ENCODE data around the gene LCN2. TPM values are rescaled to one million over a fixed set of nuclear protein-coding genes. Genes with fewer than 3 reads are reported as not detected.

Gene LCN2
- total and polyA plus RNA-seq, 9 of the 15 experiments (the other 6 are each of a cell fraction or from before 2014, with no cell fraction given): 0.10 to 1.2 (median 0.44) TPM; not detected in 1

DNA sequence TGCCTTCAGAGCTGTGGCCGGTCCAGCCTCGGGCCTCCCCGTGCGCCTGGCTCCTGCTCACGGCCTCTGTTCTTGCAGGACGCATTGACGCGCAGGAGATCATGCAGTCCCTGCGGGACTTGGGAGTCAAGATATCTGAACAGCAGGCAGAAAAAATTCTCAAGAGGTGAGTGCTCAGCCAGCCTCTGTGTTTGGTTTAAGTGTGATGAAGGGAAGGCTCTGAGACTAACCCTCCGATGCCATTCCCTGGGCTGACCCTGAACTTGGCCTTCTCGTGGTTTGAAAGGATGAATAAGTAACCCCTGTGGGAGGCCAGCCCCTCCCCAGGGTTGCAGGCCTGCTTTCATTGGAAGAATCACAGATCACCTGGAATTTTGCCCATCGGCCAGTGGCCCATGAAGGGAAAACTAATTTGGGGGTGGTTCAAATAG is 48.0 kb upstream of the LCN2 start:
- no TSS peak for BruUV-seq (replicated peaks)
- intact Hi-C loops (cut with micrococcal nuclease): no loop called here
- Histone ChIP-seq H3K27me3 (ENCODE audit: control insufficient read depth in 2 of 2, insufficient read depth in 2 of 2, low read length in 2 of 2) (no peaks in the 10 kb centered on the region), H3K79me2 (ENCODE audit: control insufficient read depth, insufficient read depth, low read length) (peaks cover 59% of the 10 kb centered on the region), H3K36me3 (ENCODE audit: control insufficient read depth, insufficient read depth, low read length) (peaks cover 91% of the 10 kb centered on the region), H3K4me2 (ENCODE audit: insufficient read depth, low read length) (no peak overlapping the region), H3K4me1 (replicated peaks in 1 of 2; ENCODE audit: control insufficient read depth in 2 of 2, insufficient read depth in 2 of 2, low read length in 2 of 2) (peaks cover 46 to 69% of the 10 kb centered on the region in 2 experiments), H4K20me1 (replicated peaks; ENCODE audit: control insufficient read depth, insufficient read depth, low read length) (0 out of 2 replicates have a peak, but pooled peaks cover 10% of the 10 kb centered on the region), H3K4me3 (no peak overlapping the region), H3K27ac (ENCODE audit: extremely low read depth, low read depth, low read length) (no peak overlapping the region), H3K9me1 (ENCODE audit: control insufficient read depth, insufficient read depth, low read length) (no peaks in the 10 kb centered on the region), H3K9me3 (replicated peaks; ENCODE audit: control insufficient read depth, insufficient read depth, low read depth, low read length) (no peaks in the 10 kb centered on the region), H3K9ac (ENCODE audit: insufficient read depth in 1 of 2, low read depth in 2 of 2, low read length in 2 of 2) (no peak overlapping the region), H2AFZ (ENCODE audit: low read depth, low read length) (no peak overlapping the region)
- WGBS (ENCODE audit: insufficient coverage, low coverage, missing lambda C conversion rate): 79% methylated on average over 12 of the region's 12 CpGs
- FAIRE-seq: no peak
- ATAC-seq: no peak
- CTCF ChIA-PET (ENCODE audit: low intra/inter-chr PET ratio): no interaction called here
- DNase-seq (ENCODE audit: extremely low read depth in 1 of 4, low spot score in 3 of 4): no peak
- POLR2A ChIA-PET: interaction anchor here (0.6 to 1.1 kb wide), 3 partner anchors 9 to 138 kb away, joined by 3 to 4 read pairs (median 3); no protein-coding TSS in a partner anchor
- in situ Hi-C loops (cut with MboI): no loop called here
- TF ChIP-seq, protein P1, sequence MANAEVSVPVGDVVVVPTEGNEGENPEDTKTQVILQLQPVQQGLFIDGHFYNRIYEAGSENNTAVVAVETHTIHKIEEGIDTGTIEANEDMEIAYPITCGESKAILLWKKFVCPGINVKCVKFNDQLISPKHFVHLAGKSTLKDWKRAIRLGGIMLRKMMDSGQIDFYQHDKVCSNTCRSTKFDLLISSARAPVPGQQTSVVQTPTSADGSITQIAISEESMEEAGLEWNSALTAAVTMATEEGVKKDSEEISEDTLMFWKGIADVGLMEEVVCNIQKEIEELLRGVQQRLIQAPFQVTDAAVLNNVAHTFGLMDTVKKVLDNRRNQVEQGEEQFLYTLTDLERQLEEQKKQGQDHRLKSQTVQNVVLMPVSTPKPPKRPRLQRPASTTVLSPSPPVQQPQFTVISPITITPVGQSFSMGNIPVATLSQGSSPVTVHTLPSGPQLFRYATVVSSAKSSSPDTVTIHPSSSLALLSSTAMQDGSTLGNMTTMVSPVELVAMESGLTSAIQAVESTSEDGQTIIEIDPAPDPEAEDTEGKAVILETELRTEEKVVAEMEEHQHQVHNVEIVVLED (CRISPR knock-in tag; IDR thresholded peaks at IDR 0.05): no peak
- TF ChIP-seq POLR3A (IDR thresholded peaks at IDR 0.05; ENCODE audit: borderline replicate concordance, extremely low read depth, insufficient read depth, insufficient read length) (no peak), ATF1 (CRISPR knock-in tag; IDR thresholded peaks at IDR 0.05) (no peak), ATF1 (tag; IDR thresholded peaks at IDR 0.05) (no peak), IFI16 (CRISPR knock-in tag; IDR thresholded peaks at IDR 0.05) (no peak), FOXP1 (CRISPR knock-in tag; IDR thresholded peaks at IDR 0.05) (no peak), ZKSCAN8 (CRISPR knock-in tag; IDR thresholded peaks at IDR 0.05) (no peak), ZNF212 (CRISPR knock-in tag; IDR thresholded peaks at IDR 0.05) (no peak), BRF1 (IDR thresholded peaks at IDR 0.05; ENCODE audit: borderline replicate concordance, extremely low read depth, insufficient read length) (no peak), ELF1 (tag; IDR thresholded peaks at IDR 0.05) (no peak)
- TF ChIP-seq, protein P2, sequence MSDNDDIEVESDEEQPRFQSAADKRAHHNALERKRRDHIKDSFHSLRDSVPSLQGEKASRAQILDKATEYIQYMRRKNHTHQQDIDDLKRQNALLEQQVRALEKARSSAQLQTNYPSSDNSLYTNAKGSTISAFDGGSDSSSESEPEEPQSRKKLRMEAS (CRISPR knock-in tag; IDR thresholded peaks at IDR 0.05): no peak
- TF ChIP-seq, protein P3, sequence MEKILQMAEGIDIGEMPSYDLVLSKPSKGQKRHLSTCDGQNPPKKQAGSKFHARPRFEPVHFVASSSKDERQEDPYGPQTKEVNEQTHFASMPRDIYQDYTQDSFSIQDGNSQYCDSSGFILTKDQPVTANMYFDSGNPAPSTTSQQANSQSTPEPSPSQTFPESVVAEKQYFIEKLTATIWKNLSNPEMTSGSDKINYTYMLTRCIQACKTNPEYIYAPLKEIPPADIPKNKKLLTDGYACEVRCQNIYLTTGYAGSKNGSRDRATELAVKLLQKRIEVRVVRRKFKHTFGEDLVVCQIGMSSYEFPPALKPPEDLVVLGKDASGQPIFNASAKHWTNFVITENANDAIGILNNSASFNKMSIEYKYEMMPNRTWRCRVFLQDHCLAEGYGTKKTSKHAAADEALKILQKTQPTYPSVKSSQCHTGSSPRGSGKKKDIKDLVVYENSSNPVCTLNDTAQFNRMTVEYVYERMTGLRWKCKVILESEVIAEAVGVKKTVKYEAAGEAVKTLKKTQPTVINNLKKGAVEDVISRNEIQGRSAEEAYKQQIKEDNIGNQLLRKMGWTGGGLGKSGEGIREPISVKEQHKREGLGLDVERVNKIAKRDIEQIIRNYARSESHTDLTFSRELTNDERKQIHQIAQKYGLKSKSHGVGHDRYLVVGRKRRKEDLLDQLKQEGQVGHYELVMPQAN (IDR thresholded peaks at IDR 0.05; ENCODE audit: borderline replicate concordance): no peak
- TF ChIP-seq, protein P4, sequence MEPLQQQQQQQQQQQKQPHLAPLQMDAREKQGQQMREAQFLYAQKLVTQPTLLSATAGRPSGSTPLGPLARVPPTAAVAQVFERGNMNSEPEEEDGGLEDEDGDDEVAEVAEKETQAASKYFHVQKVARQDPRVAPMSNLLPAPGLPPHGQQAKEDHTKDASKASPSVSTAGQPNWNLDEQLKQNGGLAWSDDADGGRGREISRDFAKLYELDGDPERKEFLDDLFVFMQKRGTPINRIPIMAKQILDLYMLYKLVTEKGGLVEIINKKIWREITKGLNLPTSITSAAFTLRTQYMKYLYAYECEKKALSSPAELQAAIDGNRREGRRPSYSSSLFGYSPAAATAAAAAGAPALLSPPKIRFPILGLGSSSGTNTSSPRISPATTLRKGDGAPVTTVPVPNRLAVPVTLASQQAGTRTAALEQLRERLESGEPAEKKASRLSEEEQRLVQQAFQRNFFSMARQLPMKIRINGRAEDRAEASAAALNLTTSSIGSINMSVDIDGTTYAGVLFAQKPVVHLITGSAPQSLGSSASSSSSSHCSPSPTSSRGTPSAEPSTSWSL (CRISPR knock-in tag; IDR thresholded peaks at IDR 0.05; ENCODE audit: borderline replicate concordance): no peak
- TF ChIP-seq, protein P5, sequence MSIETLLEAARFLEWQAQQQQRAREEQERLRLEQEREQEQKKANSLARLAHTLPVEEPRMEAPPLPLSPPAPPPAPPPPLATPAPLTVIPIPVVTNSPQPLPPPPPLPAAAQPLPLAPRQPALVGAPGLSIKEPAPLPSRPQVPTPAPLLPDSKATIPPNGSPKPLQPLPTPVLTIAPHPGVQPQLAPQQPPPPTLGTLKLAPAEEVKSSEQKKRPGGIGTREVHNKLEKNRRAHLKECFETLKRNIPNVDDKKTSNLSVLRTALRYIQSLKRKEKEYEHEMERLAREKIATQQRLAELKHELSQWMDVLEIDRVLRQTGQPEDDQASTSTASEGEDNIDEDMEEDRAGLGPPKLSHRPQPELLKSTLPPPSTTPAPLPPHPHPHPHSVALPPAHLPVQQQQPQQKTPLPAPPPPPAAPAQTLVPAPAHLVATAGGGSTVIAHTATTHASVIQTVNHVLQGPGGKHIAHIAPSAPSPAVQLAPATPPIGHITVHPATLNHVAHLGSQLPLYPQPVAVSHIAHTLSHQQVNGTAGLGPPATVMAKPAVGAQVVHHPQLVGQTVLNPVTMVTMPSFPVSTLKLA (conservative IDR thresholded peaks at IDR 0.05): no peak
- TF ChIP-seq, protein P6, sequence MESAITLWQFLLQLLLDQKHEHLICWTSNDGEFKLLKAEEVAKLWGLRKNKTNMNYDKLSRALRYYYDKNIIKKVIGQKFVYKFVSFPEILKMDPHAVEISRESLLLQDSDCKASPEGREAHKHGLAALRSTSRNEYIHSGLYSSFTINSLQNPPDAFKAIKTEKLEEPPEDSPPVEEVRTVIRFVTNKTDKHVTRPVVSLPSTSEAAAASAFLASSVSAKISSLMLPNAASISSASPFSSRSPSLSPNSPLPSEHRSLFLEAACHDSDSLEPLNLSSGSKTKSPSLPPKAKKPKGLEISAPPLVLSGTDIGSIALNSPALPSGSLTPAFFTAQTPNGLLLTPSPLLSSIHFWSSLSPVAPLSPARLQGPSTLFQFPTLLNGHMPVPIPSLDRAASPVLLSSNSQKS (CRISPR knock-in tag; IDR thresholded peaks at IDR 0.05): no peak
